H1 (cell line): ENCODE results near the gene CADM2. TPM values are rescaled to one million over a fixed set of nuclear protein-coding genes. Genes with fewer than 3 reads are reported as not detected.

Experiments
- CTBP2 ChIP-seq: IDR thresholded peaks from 2 replicates; pipeline ENCODE4 v1.7.0; 2011; ENCODE audit warnings: borderline replicate concordance, mild to moderate bottlenecking, moderate library complexity, mixed read lengths, low read length; ENCODE audit not compliant: insufficient read depth, insufficient read length
- HDAC2 ChIP-seq, 2 experiments: fragments of 300-600 bp in 1 of 2; sonication (generic) in 1 of 2; IDR thresholded peaks; 2 replicates each; pipeline ENCODE4 v1.6.1; 2011 to 2012; ENCODE audit warnings: low read depth in 2 of 2, low read length in 2 of 2, mild to moderate bottlenecking in 2 of 2, moderate library complexity in 2 of 2, borderline replicate concordance in 1 of 2, inconsistent platforms in 1 of 2
- RXRA ChIP-seq: IDR thresholded peaks from 2 replicates; pipeline ENCODE4 v1.6.1; 2011; ENCODE audit warnings: low read depth, mild to moderate bottlenecking, low read length, moderate library complexity; ENCODE audit not compliant: insufficient read depth
- SP4 ChIP-seq: IDR thresholded peaks from 2 replicates; pipeline ENCODE4 v1.6.1; 2012; ENCODE audit warnings: low read length, inconsistent platforms
- polyA plus RNA-seq, 7 experiments: library from polyadenylated mRNA; depleted of rRNA in 3 of 7; stranded (reverse) in 5 of 7; unstranded in 2 of 7; fragments of >200 nt in 5 of 7; fragments of 200-250 nt in 2 of 7; gene quantifications; 1 replicate in 5 of 7; 2 replicates in 1 of 7; 4 replicates in 1 of 7; pipeline versions ENCODE4 v1.2.1 to v1.2.3, GENCODE V29; 2011 to 2013; ENCODE audit warnings: missing spikeins in 2 of 7, mixed read lengths in 2 of 7
- total RNA-seq: library from RNA; stranded (reverse); fragmentation: NEBNext Ultra II Directional; extraction: Animal tissue kit (Norgen Biotek cat#: 25700); gene quantifications from 2 replicates; pipeline ENCODE4 v1.2.1, GENCODE V29; 2021
- TF ChIP-seq, protein P1 (sequence below): IDR thresholded peaks from 2 replicates; pipeline ENCODE4 v1.6.1; 2012; ENCODE audit warnings: low read length, inconsistent platforms

The CADM2 gene
- total and polyA plus RNA-seq, 2 of the 8 experiments (the other 6 are each of a cell fraction or from before 2014, with no cell fraction given): 14.9 to 20.9 TPM

DNA sequence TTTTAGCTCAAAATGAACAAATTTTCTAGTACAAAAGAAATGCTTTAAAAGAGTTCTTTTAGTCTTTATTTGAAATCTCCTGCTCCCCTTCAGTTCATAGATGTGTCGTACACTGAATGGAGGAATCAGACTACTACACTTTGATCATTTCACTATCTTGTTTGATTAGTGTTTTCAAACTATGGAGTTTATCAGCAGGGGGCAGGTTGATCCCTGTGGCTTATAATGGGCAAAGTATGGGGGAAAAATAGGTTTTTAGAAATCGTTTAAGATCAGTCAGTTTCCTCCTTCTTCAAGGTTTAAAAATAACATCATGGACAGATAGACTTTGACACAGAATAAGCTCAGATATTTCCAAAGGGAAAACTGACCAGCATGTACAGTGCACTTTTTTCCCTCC is 701.7 kb downstream of the CADM2 start (continued):
- TF ChIP-seq, protein P1, sequence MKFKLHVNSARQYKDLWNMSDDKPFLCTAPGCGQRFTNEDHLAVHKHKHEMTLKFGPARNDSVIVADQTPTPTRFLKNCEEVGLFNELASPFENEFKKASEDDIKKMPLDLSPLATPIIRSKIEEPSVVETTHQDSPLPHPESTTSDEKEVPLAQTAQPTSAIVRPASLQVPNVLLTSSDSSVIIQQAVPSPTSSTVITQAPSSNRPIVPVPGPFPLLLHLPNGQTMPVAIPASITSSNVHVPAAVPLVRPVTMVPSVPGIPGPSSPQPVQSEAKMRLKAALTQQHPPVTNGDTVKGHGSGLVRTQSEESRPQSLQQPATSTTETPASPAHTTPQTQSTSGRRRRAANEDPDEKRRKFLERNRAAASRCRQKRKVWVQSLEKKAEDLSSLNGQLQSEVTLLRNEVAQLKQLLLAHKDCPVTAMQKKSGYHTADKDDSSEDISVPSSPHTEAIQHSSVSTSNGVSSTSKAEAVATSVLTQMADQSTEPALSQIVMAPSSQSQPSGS: no peak
- TF ChIP-seq SP4: no peak
- no peak for TF ChIP-seq CTBP2
- no peak for TF ChIP-seq RXRA
- no peak for TF ChIP-seq HDAC2 (IDR thresholded peaks at IDR 0.05; ENCODE audit: borderline replicate concordance in 1 of 2, low read depth in 2 of 2, low read length in 2 of 2)
